HCT116 (cell line): ENCODE results near the gene PTPRS. TPM values are rescaled to one million over a fixed set of nuclear protein-coding genes. Genes with fewer than 3 reads are reported as not detected.

Experiments
- ATAC-seq: fragments of 200-7000 bp; cut with Tn5 transposase; 2 replicates; pipeline ENCODE4 v1.9.1; 2020; ENCODE audit warnings: mild to moderate bottlenecking, moderate library complexity
- BruUV-seq: library from RNA; stranded (reverse); fragments of 400-500 nt; replicated peaks from 2 replicates; lab custom pipeline; 2021; lab: Mats Ljungman, UMichigan
- CTCF ChIA-PET: fragments of 300-600 bp; sonication (Branson Sonifier 250); formaldehyde crosslinking; loops from one replicate; lab custom pipeline; 2021; ENCODE audit warnings: antibody characterized with exemption; lab: Charles Lee
- POLR2A ChIA-PET: fragments of 300-600, 350-600 bp; sonication (Branson Sonifier 250); formaldehyde crosslinking; loops from one replicate; lab custom pipeline; 2021; ENCODE audit warnings: antibody characterized with exemption; lab: Charles Lee
- RAD21 ChIA-PET, 2 experiments: fragments of 300-600 bp; sonication (Branson Sonifier 250); formaldehyde crosslinking; loops; one replicate each; lab custom pipeline; 2023; ENCODE audit warnings: low total read pairs in 2 of 2; ENCODE audit not compliant: uncharacterized antibody in 2 of 2, unreplicated experiment in 2 of 2, low non-redundant PET in 1 of 2; lab: Charles Lee
- DNase-seq: peaks from one replicate; pipeline ENCODE4 v3.0.0-alpha.2; 2010; ENCODE audit warnings: low read depth, low spot score
- H2AFZ ChIP-seq: fragments of 200-600 bp; shearing (Covaris generic), sonication (generic); 2 replicates; pipeline ENCODE4 v1.6.1; 2017; ENCODE audit warnings: low read depth, mixed run types, mixed read lengths, antibody characterized with exemption, low read length; ENCODE audit not compliant: poor library complexity, severe bottlenecking
- H3K27ac ChIP-seq: 2 replicates; pipeline ENCODE4 v1.5.1; 2012; ENCODE audit warnings: low read depth, low read length
- H3K27me3 ChIP-seq: fragments of 200-600 bp; sonication (generic); 2 replicates; pipeline ENCODE4 v1.6.1; 2016; ENCODE audit warnings: mixed run types, low read length, mixed read lengths; ENCODE audit not compliant: insufficient read depth
- H3K36me3 ChIP-seq, 2 experiments: fragments of 200-500 bp in 1 of 2; fragments of 200-600 bp in 1 of 2; sonication (Bioruptor generic) in 1 of 2; sonication (generic) in 1 of 2; 2 replicates each; pipeline versions ENCODE4 v1.5.1 to v1.6.1; 2014 to 2016; ENCODE audit warnings: low read length in 2 of 2, inconsistent platforms in 1 of 2, mixed read lengths in 1 of 2, mixed run types in 1 of 2; ENCODE audit not compliant: insufficient read depth in 2 of 2, control insufficient read depth in 1 of 2
- H3K4me1 ChIP-seq, 2 experiments: fragments of 200-600 bp in 1 of 2; sonication (generic) in 1 of 2; 2 replicates each; pipeline versions ENCODE4 v1.5.1 to v1.6.1; 2012 to 2017; ENCODE audit warnings: low read length in 2 of 2, inconsistent platforms in 1 of 2, mild to moderate bottlenecking in 1 of 2, mixed read lengths in 1 of 2, mixed run types in 1 of 2, moderate library complexity in 1 of 2; ENCODE audit not compliant: insufficient read depth in 2 of 2, control insufficient read depth in 1 of 2
- H3K4me2 ChIP-seq: fragments of 200-600 bp; sonication (generic); 2 replicates; pipeline ENCODE4 v1.6.1; 2017; ENCODE audit warnings: mixed run types, low read length, mixed read lengths
- H3K4me3 ChIP-seq, 2 experiments: fragments of 200-600 bp in 1 of 2; sonication (generic) in 1 of 2; replicated peaks in 1 of 2; 2 replicates each; pipeline ENCODE4 v1.5.1; 2011 to 2016; ENCODE audit warnings: low read length in 2 of 2, control low read depth in 1 of 2, low read depth in 1 of 2, mild to moderate bottlenecking in 1 of 2, mixed read lengths in 1 of 2, mixed run types in 1 of 2
- H3K79me2 ChIP-seq: fragments of 200-600 bp; sonication (generic); 2 replicates; pipeline ENCODE4 v1.6.1; 2017; ENCODE audit warnings: mild to moderate bottlenecking, mixed run types, low read length, moderate library complexity, mixed read lengths; ENCODE audit not compliant: insufficient read depth
- H3K9ac ChIP-seq: fragments of 200-600 bp; sonication (generic); 2 replicates; pipeline ENCODE4 v1.6.1; 2016; ENCODE audit warnings: low read length, mixed read lengths
- H3K9me2 ChIP-seq: fragments of 200-600 bp; sonication (generic), shearing (Covaris generic); 2 replicates; pipeline ENCODE4 v1.6.1; 2017; ENCODE audit warnings: mixed run types, mild to moderate bottlenecking, moderate library complexity; ENCODE audit not compliant: insufficient read depth
- H3K9me3 ChIP-seq, 2 experiments: fragments of 200-500 bp in 1 of 2; fragments of 200-600 bp in 1 of 2; sonication (Bioruptor generic) in 1 of 2; sonication (generic) in 1 of 2; 2 replicates each; pipeline ENCODE4 v1.6.1; 2014 to 2017; ENCODE audit warnings: low read length in 2 of 2, mixed read lengths in 2 of 2, inconsistent platforms in 1 of 2, low read depth in 1 of 2, mild to moderate bottlenecking in 1 of 2, mixed run types in 1 of 2, moderate library complexity in 1 of 2; ENCODE audit not compliant: control insufficient read depth in 1 of 2, insufficient read depth in 1 of 2
- H4K20me1 ChIP-seq: fragments of 200-600 bp; sonication (generic), shearing (Covaris generic); 2 replicates; pipeline ENCODE4 v1.6.1; 2017; ENCODE audit warnings: mixed run types, mild to moderate bottlenecking, moderate library complexity; ENCODE audit not compliant: insufficient read depth
- ATF3 ChIP-seq: IDR thresholded peaks from 2 replicates; pipeline ENCODE4 v1.6.1; 2012
- EGR1 ChIP-seq: IDR thresholded peaks from 2 replicates; pipeline ENCODE4 v1.6.1; 2012; ENCODE audit warnings: low read depth
- EZH2 ChIP-seq: fragments of 200-600 bp; sonication (generic); IDR thresholded peaks from 2 replicates; pipeline ENCODE4 v1.6.1; 2017; ENCODE audit warnings: antibody characterized with exemption, mixed run types
- FOSL1 ChIP-seq: IDR thresholded peaks from 2 replicates; pipeline ENCODE4 v1.6.1; 2012; ENCODE audit warnings: low read depth
- JUND ChIP-seq: IDR thresholded peaks from 2 replicates; pipeline ENCODE4 v1.6.1; 2012
- POLR2A ChIP-seq: IDR thresholded peaks from 2 replicates; pipeline ENCODE4 v1.7.0; 2011; ENCODE audit warnings: borderline replicate concordance; ENCODE audit not compliant: insufficient read depth, insufficient read length; ENCODE audit errors: extremely low read depth
- RAD21 ChIP-seq: IDR thresholded peaks from 2 replicates; pipeline ENCODE4 v1.6.1; 2012; ENCODE audit warnings: low read depth, mild to moderate bottlenecking
- SIN3A ChIP-seq: IDR thresholded peaks from 2 replicates; pipeline ENCODE4 v1.6.1; 2012; ENCODE audit warnings: low read depth
- SRF ChIP-seq: IDR thresholded peaks from 2 replicates; pipeline ENCODE4 v1.6.1; 2012; ENCODE audit warnings: low read depth
- TCF7L2 ChIP-seq: IDR thresholded peaks from 2 replicates; pipeline ENCODE4 v1.7.0; 2011; ENCODE audit warnings: borderline replicate concordance, inconsistent platforms; ENCODE audit not compliant: insufficient read depth, insufficient read length; ENCODE audit errors: extremely low read depth
- ZBTB33 ChIP-seq: IDR thresholded peaks from 2 replicates; pipeline ENCODE4 v1.6.1; 2011; ENCODE audit warnings: mild to moderate bottlenecking, low read length, moderate library complexity; ENCODE audit not compliant: insufficient replicate concordance; ENCODE audit errors: extremely low read depth
- ZFX ChIP-seq: fragments of 450-650 bp; IDR thresholded peaks from 2 replicates; pipeline ENCODE4 v1.6.1; 2017
- ZNF274 ChIP-seq: fragments of 200-500 bp; sonication (Bioruptor generic); IDR thresholded peaks from 2 replicates; pipeline ENCODE4 v1.6.1; 2014; ENCODE audit warnings: mild to moderate bottlenecking, low read depth, low read length, inconsistent platforms
- intact Hi-C: fragments of 100-400 bp; cut with micrococcal nuclease; formaldehyde crosslinking; loops from 2 replicates; pipeline ENCODE4 v1.10.0; 2022
- total RNA-seq: library from RNA; stranded (reverse); gene quantifications from one replicate; pipeline ENCODE4 v1.2.1, GENCODE V29; 2021; ENCODE audit not compliant: unreplicated experiment
- TF ChIP-seq, protein P1 (sequence below): IDR thresholded peaks from 2 replicates; pipeline ENCODE4 v1.6.1; 2012

PTPRS gene
- total RNA-seq, 1 experiment from 2014 or later: 123 TPM

GRCh38 chr19:5341981-5342380, 1.4 kb upstream of the PTPRS start:
- H3K36me3 ChIP-seq: no peaks in the 10 kb centered on the region
- no peaks in the 10 kb centered on the region for H4K20me1 ChIP-seq
- H3K9me2 ChIP-seq: no peaks in the 10 kb centered on the region
- no peak overlapping the region for H3K4me2 ChIP-seq
- BruUV-seq: no TSS peak
- no peak for ATAC-seq
- peaks cover 9 to 27% of the 10 kb centered on the region in 2 experiments for H3K4me1 ChIP-seq
- peaks cover 3% of the 10 kb centered on the region; the same call in 1 of the 2 replicates for H3K27me3 ChIP-seq
- H3K9ac ChIP-seq: no peak overlapping the region
- ChIA-PET POLR2A (no interaction called here), RAD21 (no interaction called here), CTCF (no interaction called here)
- no peaks in the 10 kb centered on the region for H3K9me3 ChIP-seq
- H3K79me2 ChIP-seq: peaks cover 14% of the 10 kb centered on the region; the same call in 1 of the 2 replicates
- DNase-seq: no peak
- H3K27ac ChIP-seq: no peak overlapping the region
- H2AFZ ChIP-seq: no peak overlapping the region
- intact Hi-C loops: no loop called here
- TF ChIP-seq TCF7L2 (no peak), POLR2A (no peak), JUND (no peak), FOSL1 (no peak), SIN3A (no peak), ZNF274 (no peak), EZH2 (no peak), ZBTB33 (no peak), EGR1 (no peak), ZFX (no peak), RAD21 (no peak), SRF (no peak), ATF3 (no peak)
- TF ChIP-seq, protein P1, sequence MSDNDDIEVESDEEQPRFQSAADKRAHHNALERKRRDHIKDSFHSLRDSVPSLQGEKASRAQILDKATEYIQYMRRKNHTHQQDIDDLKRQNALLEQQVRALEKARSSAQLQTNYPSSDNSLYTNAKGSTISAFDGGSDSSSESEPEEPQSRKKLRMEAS: no peak
- TF ChIP-seq, all 23 proteins: peak for 0
- H3K4me3 ChIP-seq: no peak overlapping the region
